ENCODE results near the gene GATA6. TPM values are rescaled to one million over a fixed set of nuclear protein-coding genes. Genes with fewer than 3 reads are reported as not detected.
"Not testable (repeated sequence)": the region's sequence is repeated elsewhere in the genome, so short reads cannot be mapped to it uniquely, and the experiment has no call there.

GATA6 gene
- total RNA-seq, 4 donors from 2014 or later: 0.34 to 1.2 (median 0.86) TPM

- no peak overlapping the region for H3K4me3 ChIP-seq
- in situ Hi-C loops (cut with MboI; ENCODE audit: low sequenced_read_pairs in 4 of 4): no loop called here
- H3K4me1 ChIP-seq: no peaks in the 10 kb centered on the region
Observed at GRCh38 chr18:22194151-22194598, 24.8 kb downstream of the GATA6 start.

GRCh38 chr18:22195052-22195451, 25.7 kb downstream of the GATA6 start:
- DNase-seq: no peak
- no peaks in the 10 kb centered on the region for H3K9me3 ChIP-seq
- H3K4me1 ChIP-seq: no peaks in the 10 kb centered on the region
- TF ChIP-seq POLR2A (IDR thresholded peaks at IDR 0.05) (no peak), CTCF (IDR thresholded peaks at IDR 0.05 in 4 of 5, conservative IDR thresholded peaks at IDR 0.05 in 1 of 5) (no peak)
- no peak for ATAC-seq
- intact Hi-C loops (cut with DNase I; ENCODE audit: low total_unique reads) (no loop called here), in situ Hi-C loops (cut with MboI; ENCODE audit: low sequenced_read_pairs in 4 of 4) (no loop called here)
- no peaks in the 10 kb centered on the region for H3K36me3 ChIP-seq
- H3K27ac ChIP-seq: no peak overlapping the region
- peaks cover 17 to 28% (median 23%) of the 10 kb centered on the region in 3 donors for H3K27me3 ChIP-seq
- no peak overlapping the region for H3K4me3 ChIP-seq

More at GRCh38 chr18:22194151-22194598, 24.8 kb downstream of the GATA6 start:
- H3K36me3 ChIP-seq: no peaks in the 10 kb centered on the region
- H3K27ac ChIP-seq: no peak overlapping the region
- TF ChIP-seq CTCF (IDR thresholded peaks at IDR 0.05 in 4 of 5, conservative IDR thresholded peaks at IDR 0.05 in 1 of 5) (no peak), POLR2A (IDR thresholded peaks at IDR 0.05) (no peak)
- intact Hi-C loops (cut with DNase I; ENCODE audit: low total_unique reads): no loop called here
- DNase-seq (no peak), ATAC-seq (no peak)
- H3K27me3 ChIP-seq: peaks cover 17 to 34% (median 28%) of the 10 kb centered on the region in 3 donors
- no peaks in the 10 kb centered on the region for H3K9me3 ChIP-seq

GRCh38 chr18:22196943-22197342, 27.6 kb downstream of the GATA6 start:
- H3K4me3 ChIP-seq; H3K9me3 ChIP-seq; H3K36me3 ChIP-seq; ATAC-seq; H3K27ac ChIP-seq; in situ Hi-C loops (cut with MboI; ENCODE audit: low sequenced_read_pairs in 4 of 4); intact Hi-C loops (cut with DNase I; ENCODE audit: low total_unique reads); DNase-seq; H3K4me1 ChIP-seq: not testable (repeated sequence)
- H3K27me3 ChIP-seq: peaks cover 13 to 16% (median 16%) of the 10 kb centered on the region in 3 donors

- in situ Hi-C loops (cut with MboI; ENCODE audit: low sequenced_read_pairs in 4 of 4): no loop called here
- ATAC-seq (no peak), DNase-seq (no peak)
- Histone ChIP-seq H3K9me3 (no peaks in the 10 kb centered on the region), H3K4me3 (no peak overlapping the region), H3K27ac (no peak overlapping the region), H3K4me1 (no peaks in the 10 kb centered on the region), H3K27me3 (peaks cover 13 to 15% (median 14%) of the 10 kb centered on the region in 3 donors), H3K36me3 (no peaks in the 10 kb centered on the region)
- no peak for TF ChIP-seq CTCF (IDR thresholded peaks at IDR 0.05 in 4 of 5, conservative IDR thresholded peaks at IDR 0.05 in 1 of 5)
- intact Hi-C loops (cut with DNase I; ENCODE audit: low total_unique reads): no loop called here
Observed at GRCh38 chr18:22197668-22198067, 28.3 kb downstream of the GATA6 start.

GRCh38 chr18:22198163-22198562, 28.8 kb downstream of the GATA6 start:
- in situ Hi-C loops (cut with MboI; ENCODE audit: low sequenced_read_pairs in 4 of 4): no loop called here
- H3K36me3 ChIP-seq: no peaks in the 10 kb centered on the region
- no peak overlapping the region for H3K4me3 ChIP-seq
- H3K9me3 ChIP-seq: no peaks in the 10 kb centered on the region
- no peak overlapping the region for H3K27ac ChIP-seq
- intact Hi-C loops (cut with DNase I; ENCODE audit: low total_unique reads): no loop called here
- peaks cover 13 to 15% (median 14%) of the 10 kb centered on the region in 3 donors for H3K27me3 ChIP-seq
- DNase-seq (no peak), ATAC-seq (no peak)
- no peaks in the 10 kb centered on the region for H3K4me1 ChIP-seq
- TF ChIP-seq POLR2A (IDR thresholded peaks at IDR 0.05) (no peak), CTCF (IDR thresholded peaks at IDR 0.05 in 4 of 5, conservative IDR thresholded peaks at IDR 0.05 in 1 of 5) (no peak)
